SK-N-MC (cell line): ENCODE results near the gene ALMS1.
"Not testable (repeated sequence)": the region's sequence is repeated elsewhere in the genome, so short reads cannot be mapped to it uniquely, and the experiment has no call there.

Experiments
- EZH2 ChIP-seq: fragments of 200-600 bp; sonication (generic); IDR thresholded peaks from one replicate; pipeline ENCODE4 v1.6.1; 2017; ENCODE audit warnings: antibody characterized with exemption
- FOXP2 ChIP-seq: optimal IDR thresholded peaks from 2 replicates; pipeline ENCODE3; 2011; ENCODE audit warnings: mild to moderate bottlenecking, moderate library complexity; ENCODE audit not compliant: insufficient read depth; ENCODE audit errors: extremely low read length, control extremely low read depth
- POLR2AphosphoS5 ChIP-seq: IDR thresholded peaks from 2 replicates; pipeline ENCODE4 v1.6.1; 2012; ENCODE audit warnings: mild to moderate bottlenecking, low read depth, low read length, borderline replicate concordance

DNA sequence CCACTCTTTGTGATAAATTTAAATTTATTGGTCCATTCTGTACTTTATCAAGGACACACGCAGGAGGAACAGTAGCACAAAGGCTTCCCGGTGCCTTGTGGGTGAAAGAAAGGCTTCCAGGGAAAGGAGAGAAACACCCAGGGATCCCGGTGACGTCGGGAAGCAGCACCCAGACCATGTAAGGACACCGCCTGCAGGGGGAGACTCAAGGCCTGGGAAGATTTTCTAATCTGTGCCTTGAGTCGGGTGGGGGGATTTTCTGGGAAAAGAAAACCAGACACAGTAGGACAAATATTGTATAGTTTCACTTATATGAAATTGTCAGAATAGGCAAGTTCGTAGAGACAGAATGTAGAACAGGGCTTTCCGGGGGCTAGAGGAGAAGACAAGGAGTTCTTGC lies 239.0 kb downstream of the ALMS1 start:
- TF ChIP-seq POLR2AphosphoS5, EZH2, FOXP2: not testable (repeated sequence)
